ENCODE data around the gene RBBP8NL.

RBBP8NL gene

DNA sequence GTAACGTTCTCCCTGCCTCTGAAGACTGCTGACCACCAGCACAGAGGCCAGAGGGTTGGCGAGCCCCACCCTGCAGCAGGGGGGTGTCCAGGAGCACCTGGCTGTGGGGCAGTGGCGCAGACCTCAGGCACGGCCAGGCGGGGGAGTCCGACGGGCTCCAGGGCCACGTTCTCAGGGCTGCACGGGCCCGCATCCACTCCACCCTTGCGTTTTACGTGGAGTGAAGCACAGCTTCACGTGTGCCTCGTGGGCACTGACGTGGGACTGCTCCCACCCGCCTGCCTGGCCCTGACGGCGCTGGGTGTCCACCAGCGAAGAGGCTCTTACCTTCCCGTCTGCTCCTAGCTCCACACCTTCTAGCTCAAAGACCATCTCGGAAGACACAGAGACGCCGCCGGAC, 33.5 kb downstream of the RBBP8NL start:
- DNase-seq (ENCODE audit: low read depth, low spot score): no peak

DNA sequence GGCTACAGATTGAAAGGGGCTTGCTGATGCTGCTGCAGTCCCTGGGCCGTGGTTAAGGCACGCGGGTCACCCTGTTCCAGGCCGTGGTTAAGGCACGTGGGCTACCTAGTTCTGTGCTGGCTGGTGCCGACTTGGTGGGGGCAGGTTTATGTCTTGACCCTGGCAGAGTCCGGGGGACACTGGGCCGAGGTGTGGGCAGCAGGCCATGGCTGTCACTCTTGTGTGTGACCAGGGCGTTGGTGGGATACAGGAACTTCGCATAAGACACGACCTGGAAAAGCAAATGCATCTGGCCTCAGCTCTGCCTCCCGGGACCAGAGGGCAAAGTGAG, 34.0 kb downstream of the RBBP8NL start:
- no peak for DNase-seq (ENCODE audit: low read depth, low spot score)

DNA sequence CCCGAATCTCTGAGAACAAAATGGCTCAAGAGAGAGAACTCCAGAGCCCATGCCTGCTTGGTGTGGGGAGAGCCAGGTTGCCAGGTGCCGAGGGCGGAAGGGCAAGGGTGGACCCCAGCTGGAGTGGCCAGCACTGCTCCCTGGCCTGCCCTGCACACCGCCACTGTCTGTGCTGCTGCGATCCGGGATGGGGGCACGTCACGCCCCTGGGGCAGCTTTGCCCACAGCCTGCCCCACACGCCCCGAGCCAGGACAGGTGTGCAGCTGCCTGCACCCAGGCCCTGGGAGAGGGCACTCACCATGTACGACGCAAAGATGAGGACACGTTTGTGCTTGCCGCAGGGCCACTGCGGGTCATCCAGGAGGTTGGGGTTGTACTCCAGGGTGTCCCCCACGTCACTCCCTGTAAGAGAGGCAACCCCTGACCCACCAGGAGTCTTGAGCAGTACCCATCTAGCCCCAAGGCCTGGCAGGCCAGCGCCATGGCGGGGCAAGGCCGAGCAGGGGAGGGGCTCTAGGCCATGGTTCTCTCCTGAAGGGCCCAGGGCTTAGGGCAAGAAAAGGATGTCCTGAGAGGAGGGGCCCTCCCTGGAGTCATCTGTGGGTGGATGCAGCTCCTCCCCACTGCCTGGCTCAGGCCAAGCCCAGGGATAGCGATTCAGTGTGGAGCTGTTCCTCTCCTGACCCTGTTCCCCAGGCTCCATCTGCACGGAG, 34.6 kb downstream of the RBBP8NL start:
- no peak for DNase-seq (ENCODE audit: low read depth, low spot score)

DNA sequence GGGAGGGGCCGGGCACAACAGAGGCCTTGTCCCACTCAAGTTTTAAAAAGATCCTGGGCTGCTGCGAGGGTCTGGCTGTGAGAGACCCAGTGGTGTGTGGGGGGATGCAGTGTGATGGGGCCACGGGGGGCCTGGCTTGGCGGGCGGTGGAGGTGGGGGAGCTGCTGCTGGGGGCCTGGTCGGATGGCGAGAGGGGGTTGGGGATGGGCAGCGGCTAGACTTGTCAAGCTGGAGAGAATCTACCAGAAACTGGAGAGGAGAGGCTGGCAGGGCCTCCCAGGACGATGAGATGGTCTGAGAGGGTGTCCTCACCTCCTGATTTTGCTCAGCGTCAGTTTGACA, 35.3 kb downstream of the RBBP8NL start:
- no peak for DNase-seq (ENCODE audit: low read depth, low spot score)

DNA sequence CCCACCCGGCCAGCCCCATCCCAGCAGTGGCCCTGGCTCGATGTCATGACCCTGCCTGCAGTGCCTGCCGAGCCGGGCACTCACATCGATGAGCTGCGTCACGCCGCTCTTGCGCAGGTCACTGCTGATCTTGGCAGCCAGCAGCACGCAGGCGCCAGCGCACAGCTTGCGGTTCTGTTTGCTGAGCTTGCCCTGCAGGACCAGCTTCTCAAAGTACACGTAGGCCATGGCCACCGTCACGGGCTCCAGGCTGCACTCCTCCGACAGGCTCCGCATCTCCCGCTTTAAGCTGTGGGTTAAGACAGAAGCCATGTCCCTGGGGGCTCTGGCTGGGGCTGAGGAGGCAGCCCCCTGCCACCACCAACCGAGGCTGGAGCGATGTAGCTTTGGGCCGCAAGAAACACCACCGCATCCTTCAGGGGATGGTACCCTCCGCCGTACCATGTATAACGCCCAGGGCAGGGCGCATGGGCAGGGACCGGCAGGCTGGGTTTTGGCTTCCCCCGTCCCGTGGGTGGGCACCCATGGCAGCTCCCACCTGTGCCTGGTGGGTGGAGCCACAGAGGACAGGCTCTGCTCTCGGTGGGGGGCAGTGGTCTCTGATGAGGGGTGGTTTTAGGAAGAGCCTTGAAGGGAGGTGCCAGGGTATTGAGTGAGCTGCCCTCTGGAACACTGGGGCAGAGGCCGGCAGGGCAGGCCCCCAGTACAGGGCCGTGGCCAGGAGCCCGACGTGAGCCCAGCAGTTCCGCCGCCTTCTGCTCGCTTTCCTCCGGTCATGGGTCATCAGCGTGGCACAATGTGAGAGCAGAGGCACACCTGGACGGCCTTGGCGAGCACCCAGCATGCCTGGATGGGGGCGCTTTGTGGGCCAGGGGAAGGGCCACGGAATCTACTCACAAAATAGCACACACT, 35.9 kb downstream of the RBBP8NL start:
- DNase-seq (ENCODE audit: low read depth, low spot score): no peak

DNA sequence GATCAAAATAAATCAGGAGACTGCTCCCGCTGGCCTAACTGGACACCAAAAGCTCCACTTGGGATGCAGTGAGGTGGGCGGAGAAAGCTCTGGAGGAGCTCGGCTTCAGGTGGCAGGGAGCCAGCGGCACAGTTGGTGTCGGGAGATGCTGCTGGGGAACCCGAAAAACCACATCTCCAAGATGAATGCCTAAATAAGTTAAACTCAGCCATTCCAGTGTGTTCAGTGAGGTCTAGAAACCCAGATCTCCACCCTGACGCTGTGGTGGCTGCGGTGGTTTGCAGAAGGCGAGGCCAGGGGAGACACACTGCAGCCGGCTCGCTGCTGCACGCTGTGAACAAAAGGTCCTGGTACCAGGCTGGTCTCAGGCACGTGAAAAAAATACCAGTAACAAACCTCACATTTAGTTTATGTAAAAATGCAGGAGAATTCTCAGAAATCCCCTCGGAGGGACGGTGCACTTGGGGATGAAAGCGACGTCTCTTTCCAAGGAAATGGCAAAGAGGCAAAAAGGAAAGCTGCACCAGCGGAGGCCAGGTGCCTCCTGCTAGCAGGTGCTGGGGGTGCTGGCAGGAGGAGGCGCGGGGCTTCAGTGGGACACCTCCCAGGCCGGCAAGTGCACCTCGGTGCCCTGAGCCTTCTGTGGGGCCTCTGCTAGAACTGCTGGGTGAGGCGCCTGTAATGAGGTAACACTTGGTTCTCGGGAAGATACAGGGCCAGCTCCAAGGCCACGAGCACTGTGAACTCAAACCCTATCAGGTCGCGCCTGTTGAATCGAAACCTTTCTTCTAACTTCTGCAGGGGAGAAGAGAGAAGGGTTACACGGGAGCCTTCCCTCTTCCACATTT, 36.8 kb downstream of the RBBP8NL start:
- DNase-seq (ENCODE audit: low read depth, low spot score): no peak

DNA sequence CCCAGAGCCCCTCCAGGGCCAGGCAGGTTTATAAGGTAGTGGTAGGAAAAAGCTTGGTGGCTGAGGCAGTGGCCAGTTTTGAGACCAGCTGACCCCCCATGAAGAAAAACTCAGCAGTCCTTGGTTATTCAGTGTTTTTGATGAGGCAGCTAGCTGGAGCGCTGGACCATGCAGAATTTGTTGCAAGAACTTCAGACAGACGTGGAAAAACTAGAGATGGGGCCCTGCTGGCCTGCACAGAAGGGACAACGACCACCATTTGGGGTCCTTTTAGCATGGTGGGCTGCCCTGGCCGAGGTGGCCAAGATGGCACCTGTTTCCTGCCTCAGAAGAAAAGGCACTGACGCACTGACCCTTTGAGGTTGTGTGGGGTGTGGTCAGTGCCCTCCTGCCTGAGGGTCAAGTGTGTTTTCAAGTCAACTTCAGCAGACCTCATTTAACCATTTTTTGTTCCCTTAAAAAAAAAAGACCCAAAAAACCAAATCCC, 37.7 kb downstream of the RBBP8NL start:
- no peak for DNase-seq (ENCODE audit: low read depth, low spot score)

DNA sequence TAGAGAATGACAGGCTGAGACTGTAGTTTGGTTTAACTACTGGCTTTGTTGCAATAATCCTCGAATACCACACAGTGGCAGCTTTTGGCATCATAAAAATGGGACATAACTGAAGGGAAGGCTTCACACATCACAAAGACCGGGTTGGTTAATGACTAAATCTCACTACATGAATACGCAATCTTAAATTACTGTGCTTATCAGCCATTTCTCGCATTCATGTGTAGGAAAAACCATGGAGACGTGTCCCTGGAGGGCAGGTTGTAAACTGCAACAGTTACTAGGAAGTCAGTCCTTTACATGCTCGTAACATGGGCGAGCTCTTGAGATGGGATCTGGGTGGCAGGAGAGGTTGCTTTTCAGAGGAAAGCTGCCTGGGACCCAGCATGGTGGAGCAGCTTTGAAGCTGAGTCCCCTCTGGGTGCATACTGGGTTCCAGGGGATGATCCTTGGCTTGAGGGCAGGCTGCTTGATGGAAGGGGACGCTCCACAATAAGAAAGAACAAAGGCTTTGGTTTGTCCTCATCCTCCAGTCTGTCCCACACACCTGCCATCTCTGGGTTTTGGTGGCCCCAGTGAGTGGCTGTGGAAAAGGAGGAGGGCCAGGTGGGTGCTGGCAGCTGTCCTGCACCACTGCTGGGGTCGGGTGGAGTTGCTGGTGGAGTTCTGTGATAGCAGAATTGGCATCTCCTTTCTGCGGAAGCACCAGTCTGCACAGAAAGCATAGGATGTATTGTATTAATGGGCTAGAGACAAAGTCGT, 38.3 kb downstream of the RBBP8NL start:
- no peak for DNase-seq (ENCODE audit: low read depth, low spot score)

DNA sequence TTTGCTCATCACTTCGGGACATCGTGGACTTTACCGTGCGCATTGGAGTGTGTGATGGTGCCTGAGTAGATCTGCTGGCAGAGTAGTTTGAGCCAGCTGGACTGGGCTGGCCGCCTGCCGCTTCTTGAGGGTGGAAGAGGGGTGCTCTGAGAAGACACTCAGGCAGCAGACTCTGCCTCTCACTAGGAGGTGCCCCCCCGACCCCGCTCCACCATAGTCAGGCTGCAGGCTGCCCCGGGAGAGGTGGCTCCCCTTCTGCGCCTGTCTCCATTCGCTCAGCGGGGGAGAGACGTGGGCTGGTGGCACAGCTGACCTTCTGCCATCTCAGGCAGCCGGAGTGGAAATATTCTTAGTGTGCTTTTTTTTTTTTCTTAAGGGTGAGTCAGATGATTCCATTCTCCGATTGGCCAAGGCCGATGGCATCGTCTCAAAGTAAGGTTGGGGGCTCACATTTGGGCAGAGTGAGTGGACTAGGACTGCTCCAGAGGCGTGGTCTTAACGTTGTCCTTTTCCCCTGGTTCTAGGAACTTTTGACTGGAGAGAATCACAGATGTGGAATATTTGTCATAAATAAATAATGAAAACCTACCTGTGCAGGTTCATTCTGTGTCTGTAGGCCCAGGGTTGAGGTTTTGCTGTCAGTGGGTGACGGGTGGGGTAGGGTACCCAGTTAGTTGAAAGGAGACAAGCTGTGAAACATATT, 39.3 kb downstream of the RBBP8NL start:
- DNase-seq (ENCODE audit: low read depth, low spot score): no peak

DNA sequence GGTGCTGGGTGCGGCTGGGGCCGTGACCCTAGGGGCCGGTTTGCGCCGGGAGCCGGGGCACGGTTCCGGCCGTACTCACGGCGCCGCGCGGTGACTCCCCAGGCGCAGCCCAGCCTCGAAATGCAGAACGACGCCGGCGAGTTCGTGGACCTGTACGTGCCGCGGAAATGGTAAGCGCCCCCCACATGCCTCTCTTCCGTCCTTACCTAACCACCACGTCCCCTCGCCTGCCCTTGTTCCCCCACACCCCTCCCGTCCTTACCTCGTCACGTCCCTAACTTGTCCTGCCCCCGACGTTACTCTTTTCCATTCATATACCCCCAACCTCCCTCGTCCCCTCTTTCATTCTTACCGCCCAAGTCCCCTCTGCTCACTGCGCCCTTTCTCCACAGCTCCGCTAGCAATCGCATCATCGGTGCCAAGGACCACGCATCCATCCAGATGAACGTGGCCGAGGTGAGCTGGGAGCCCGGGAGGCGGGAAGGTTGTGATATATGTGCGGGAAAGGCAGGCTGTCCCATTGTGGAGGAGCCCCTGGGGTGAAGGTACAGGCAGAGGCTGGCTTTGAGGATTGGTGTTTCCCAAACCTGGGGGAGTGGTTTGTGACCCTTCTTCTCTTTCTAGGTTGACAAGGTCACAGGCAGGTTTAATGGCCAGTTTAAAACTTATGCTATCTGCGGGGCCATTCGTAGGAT, 40.0 kb downstream of the RBBP8NL start:
- no peak for DNase-seq (ENCODE audit: low read depth, low spot score)

DNA sequence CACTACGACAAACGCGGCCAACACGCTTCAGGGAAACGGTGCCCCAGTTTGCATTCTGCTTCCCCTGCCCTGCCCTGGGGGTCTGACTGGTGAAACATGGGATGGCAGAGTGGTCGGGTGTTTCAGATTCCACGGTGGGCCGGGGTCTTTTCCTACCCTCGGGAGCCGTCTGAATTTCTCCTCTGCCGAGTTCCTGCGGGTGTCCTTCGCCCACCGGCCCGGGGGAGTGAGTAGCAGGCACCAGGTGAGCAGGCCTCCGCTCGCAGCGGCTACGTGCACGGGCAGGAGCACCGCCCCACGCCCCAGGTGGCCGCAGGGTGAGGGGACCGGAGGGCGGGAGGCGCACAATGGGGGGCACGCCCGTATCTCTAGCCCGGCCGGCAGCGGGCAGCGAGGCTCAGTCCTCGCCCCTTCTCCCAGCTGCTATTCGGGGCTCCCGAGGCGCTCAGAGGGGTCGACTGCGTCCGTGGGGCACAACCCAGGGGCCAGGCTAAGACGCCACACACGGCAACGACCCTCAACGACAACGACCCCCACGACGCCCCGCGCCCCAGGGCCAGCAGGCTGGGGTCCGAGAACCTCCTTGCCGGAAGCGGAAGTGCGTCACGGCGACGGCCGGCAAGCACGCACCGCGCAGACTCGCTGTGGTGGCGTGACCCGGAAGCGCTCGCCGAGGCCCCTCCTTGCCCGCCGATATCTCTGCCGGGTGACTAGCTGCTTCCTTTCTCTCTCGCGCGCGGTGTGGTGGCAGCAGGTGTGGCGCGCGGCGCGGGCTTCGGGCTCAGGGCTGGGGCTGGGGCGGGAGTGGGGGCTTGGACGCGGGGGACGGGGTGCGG, 40.7 kb downstream of the RBBP8NL start, which contains the start of gene RPS21:
TSS of gene RPS21 (plus strand) at position 721 of the 836 bp plus-strand sequence. CDS start 236 bp downstream, outside the sequence.
- peak; percentile 88 for DNase-seq (ENCODE audit: low read depth, low spot score)

DNA sequence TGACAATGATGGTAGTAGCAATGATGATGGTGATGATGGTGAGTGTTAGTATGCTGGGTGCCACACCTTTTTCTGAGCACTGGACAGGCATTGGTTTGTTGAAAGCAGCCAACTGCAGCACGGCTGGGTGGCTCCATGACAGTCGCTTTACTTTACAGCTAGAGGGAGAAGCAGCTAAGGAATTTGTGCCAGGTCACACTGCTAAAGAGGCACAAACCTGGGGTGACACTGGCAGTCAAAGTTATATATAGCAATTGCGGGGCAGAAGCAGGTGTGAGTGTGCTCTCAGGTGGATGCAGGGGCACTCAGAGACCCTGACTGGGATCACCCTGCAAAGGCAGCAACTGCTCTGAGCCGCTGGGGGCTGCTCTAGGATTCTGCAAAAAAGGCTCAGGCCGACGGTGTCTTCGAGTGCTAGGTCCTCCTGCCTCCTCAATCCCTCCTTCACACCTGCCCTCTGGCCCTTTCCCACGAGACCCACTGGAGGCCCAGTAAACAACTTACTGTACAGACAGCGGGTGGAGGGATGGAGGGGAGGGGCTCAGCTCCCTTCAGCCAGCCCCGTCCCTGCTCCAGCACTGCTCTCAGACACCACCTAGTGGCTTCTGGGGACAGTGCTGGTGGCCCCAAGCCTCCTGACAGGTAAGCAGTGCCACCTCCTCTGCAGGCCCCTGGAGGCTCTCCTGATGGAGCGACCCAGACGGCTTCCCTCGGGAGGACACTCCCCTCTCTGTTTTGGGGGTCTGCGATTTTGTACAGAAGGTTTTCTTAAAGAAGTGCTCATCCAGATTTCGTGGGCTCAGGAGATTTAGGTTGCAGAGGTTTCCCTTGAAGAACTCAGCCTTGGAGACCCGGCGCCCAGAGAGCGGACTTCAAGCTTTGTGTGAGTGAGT, 44.8 kb downstream of the RBBP8NL start:
- DNase-seq (ENCODE audit: low read depth, low spot score): peak; percentile 48

DNA sequence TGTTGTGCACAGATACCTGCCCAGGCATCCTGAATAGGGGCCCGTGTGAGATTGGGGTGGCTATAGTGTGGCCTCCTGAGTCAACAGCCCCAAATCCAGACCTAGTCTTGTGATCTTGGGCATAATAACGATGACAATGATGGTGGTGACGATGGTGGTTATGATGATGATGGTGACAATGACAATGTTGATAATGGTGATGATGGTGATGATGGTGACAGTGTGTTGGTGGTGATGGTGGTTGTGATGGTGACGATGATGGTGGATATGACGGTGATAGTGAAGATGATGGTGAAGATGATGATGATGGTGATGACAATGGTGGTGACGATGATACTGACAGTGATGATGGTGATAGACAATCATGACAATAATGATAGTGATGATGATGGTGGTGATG, 45.5 kb downstream of the RBBP8NL start:
- DNase-seq (ENCODE audit: low read depth, low spot score): no peak

DNA sequence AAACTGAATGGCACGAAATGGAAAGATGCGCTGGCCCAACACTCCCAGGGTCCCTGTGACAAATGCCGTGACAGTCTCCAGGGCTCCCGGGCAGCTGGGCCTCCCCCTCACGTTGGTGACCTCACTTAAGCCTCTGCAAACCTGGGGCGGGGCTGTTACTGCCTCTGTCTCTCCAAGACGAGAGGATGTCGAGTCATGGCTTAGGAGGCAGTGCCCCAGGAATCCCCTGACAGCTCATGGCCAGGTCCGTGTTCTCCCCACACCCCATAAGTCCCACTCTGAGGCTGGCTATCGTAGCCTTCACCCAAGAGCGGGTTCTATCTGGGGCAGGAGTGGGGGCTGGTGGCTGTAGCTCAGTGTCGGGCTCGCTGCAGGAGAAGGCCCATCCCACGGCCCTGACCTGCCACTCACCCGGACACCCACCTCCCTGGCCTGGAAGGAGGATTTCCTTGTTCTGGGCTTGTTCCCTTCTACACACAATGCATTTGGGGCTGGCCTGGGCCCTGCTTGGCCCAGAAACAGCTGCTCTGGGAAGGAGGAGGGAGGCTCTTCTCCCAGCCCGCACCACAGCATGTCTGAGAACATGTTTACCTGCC, 46.0 kb downstream of the RBBP8NL start:
- no peak for DNase-seq (ENCODE audit: low read depth, low spot score)

DNA sequence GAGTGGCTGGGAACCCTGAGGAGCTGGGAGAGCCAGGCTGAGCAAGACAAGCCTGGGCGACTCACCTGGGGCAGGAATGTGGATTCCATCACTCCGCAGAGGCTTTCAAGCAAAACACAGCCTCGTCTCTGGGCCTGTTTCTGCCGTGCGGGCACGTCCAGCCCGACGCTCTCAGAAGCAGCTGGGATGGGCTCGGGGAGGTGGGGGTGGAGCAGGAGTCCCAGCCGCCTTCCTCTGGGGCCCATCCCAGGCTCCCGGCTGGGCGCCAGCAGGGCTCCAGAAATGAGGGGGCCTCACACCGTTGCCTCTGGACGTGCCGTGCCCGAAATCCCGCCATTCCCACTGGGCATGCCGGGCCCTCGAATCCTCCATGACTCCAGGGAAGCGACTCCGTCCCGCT, 49.1 kb downstream of the RBBP8NL start:
- DNase-seq (ENCODE audit: low read depth, low spot score): no peak

DNA sequence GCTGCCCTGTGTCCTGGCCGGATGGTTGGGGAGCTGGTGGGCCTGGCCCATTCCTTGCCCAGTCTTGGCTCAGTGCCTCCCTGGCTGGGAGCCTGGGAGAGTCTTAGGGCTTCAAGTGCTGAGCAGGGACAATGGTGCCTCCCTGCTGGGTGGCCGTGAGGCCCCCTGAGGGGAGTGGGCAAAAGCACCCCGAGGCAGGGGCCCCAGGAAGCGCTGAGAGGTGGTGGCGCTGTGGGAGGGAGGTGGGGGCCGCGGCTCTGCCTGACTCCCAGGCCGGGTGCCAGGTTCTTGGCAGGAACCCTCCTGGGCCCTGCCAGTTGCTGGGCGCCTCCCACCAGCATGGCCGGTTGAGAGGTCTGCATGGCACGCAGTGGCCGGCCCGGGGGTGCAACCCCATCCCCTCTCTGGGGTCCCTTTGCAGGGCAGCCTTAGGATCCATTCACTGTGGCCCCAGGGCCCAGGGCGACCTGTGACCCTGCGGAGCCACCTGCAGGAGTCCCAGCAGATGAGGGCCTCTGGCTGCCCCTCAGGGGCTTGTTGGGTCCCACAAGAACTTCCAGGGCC, 49.6 kb downstream of the RBBP8NL start:
- no peak for DNase-seq (ENCODE audit: low read depth, low spot score)

DNA sequence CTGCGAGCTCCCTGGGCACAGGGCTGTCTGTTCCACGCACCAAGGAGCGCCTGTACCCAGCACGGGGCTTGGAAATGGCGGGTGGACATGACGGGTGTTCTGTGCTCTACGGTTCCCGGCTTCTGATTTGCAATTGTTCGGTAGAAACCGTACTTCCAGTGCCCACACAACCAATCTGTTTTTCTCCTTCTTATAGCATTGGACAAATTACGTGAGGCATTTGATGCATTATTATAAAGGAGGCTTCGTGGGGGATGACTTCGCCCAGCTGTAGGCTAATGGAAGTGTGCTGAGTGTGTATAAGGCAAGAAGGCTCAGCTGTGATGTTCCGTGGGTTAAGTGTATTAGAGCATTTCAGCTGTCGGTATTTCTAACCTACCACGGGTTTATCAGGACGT, 50.3 kb downstream of the RBBP8NL start:
- no peak for DNase-seq (ENCODE audit: low read depth, low spot score)

Data from activated CD4-positive, CD25-positive, alpha-beta regulatory T cell treated with anti-CD3 and anti-CD28 coated beads, Interleukin-2, amount 50 U/mL, for 16 hours (primary cell).